Gastroesophageal sphincter (tissue), 3 donors: ENCODE results near the gene SLC9A1.

ENCODE experiments used
- EP300 ChIP-seq: sonication (generic); formaldehyde crosslinking; IDR thresholded peaks from one replicate; pipeline ENCODE4 v1.6.1; 2017; ENCODE audit warnings: antibody characterized with exemption, mild to moderate bottlenecking
- POLR2A ChIP-seq, 2 donors: fragments of 450-650 bp; IDR thresholded peaks; one replicate each; pipeline ENCODE4 v1.6.1; 2017; ENCODE audit warnings: antibody characterized with exemption in 2 of 2, mild to moderate bottlenecking in 2 of 2, moderate library complexity in 1 of 2
- POLR2AphosphoS5 ChIP-seq: sonication (generic); formaldehyde crosslinking; IDR thresholded peaks from one replicate; pipeline ENCODE4 v1.6.1; 2017; ENCODE audit warnings: antibody characterized with exemption
- TF ChIP-seq, protein P1 (sequence below), 4 experiments: fragments of 200-600 bp in 2 of 4; fragments of 450-650 bp in 2 of 4; sonication (generic) in 1 of 4; IDR thresholded peaks; one replicate each; pipeline ENCODE4 v1.5.1; 2017 to 2019; ENCODE audit warnings: antibody characterized with exemption in 4 of 4, mild to moderate bottlenecking in 2 of 4, moderate library complexity in 2 of 4

DNA sequence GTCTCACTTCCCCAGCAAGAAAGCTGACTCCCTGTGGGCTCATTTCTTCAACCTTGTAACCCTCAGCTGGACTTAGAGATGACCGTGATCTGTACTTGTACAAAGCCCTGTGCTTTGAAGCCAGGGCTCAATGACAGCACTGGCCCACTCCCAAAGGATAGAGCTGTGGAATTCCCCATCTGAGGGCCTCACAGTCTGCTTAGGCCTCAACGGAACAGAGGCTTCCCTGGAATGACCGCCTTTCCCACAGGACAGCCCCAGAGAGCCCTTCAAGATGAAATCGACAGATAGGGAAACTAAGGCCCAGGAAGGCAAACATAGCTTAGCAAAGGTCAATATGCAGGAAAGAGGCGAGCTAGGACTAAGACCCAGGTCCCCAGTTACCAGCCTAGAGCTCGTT, 11.5 kb downstream of the SLC9A1 start:
- TF ChIP-seq, protein P1, sequence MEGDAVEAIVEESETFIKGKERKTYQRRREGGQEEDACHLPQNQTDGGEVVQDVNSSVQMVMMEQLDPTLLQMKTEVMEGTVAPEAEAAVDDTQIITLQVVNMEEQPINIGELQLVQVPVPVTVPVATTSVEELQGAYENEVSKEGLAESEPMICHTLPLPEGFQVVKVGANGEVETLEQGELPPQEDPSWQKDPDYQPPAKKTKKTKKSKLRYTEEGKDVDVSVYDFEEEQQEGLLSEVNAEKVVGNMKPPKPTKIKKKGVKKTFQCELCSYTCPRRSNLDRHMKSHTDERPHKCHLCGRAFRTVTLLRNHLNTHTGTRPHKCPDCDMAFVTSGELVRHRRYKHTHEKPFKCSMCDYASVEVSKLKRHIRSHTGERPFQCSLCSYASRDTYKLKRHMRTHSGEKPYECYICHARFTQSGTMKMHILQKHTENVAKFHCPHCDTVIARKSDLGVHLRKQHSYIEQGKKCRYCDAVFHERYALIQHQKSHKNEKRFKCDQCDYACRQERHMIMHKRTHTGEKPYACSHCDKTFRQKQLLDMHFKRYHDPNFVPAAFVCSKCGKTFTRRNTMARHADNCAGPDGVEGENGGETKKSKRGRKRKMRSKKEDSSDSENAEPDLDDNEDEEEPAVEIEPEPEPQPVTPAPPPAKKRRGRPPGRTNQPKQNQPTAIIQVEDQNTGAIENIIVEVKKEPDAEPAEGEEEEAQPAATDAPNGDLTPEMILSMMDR (IDR thresholded peaks at IDR 0.05): no peak
- TF ChIP-seq POLR2A (IDR thresholded peaks at IDR 0.05): no peak
- TF ChIP-seq POLR2AphosphoS5: no peak
- TF ChIP-seq EP300: no peak
